A549 (cell line): Measurements from ENCODE around the gene TIMP3. TPM values are rescaled to one million over a fixed set of nuclear protein-coding genes. Genes with fewer than 3 reads are reported as not detected.

Experiments
- ATAC-seq, 2 experiments: fragments of 200-7000 bp in 1 of 2; fragments of >200 bp in 1 of 2; cut with Nextera tagmentation in 1 of 2; cut with Tn5 transposase in 1 of 2; 3 replicates each; pipeline versions ENCODE4 v1.8.0 to v1.9.1; 2018 to 2020; ENCODE audit warnings: mild to moderate bottlenecking in 1 of 2, moderate library complexity in 1 of 2
- CTCF ChIA-PET: fragments of 300-600 bp; sonication (Branson Sonifier 250); formaldehyde crosslinking; extraction: SDS; loops from one replicate; lab custom pipeline; 2021; ENCODE audit warnings: antibody characterized with exemption, inconsistent platforms; lab: Yijun Ruan, JAX
- POLR2A ChIA-PET: fragments of 350-600 bp; formaldehyde crosslinking; extraction: SDS; loops from one replicate; lab custom pipeline; 2021; ENCODE audit warnings: antibody characterized with exemption, inconsistent platforms; lab: Yijun Ruan, JAX
- DNase-seq, 2 experiments: peaks; one replicate each; pipeline versions ENCODE4 v3.0.0 to v3.0.0-alpha.2; 2011 to 2016; ENCODE audit warnings: low read depth in 1 of 2, low spot score in 1 of 2
- FAIRE-seq: peaks from 2 replicates; lab custom pipeline; 2011; peaks lifted over from hg19 to GRCh38; lab: Jason Lieb, UNC
- H3K27ac ChIP-seq, 2 experiments: fragments of >200 bp; sonication (Bioruptor Twin); formaldehyde crosslinking; 3 replicates each; pipeline ENCODE4 v1.5.1; 2016 to 2017
- H3K4me1 ChIP-seq: fragments of >200 bp; sonication (Bioruptor Twin); formaldehyde crosslinking; 3 replicates; pipeline ENCODE4 v1.6.1; 2016
- H3K4me2 ChIP-seq: fragments of >200 bp; sonication (Bioruptor Twin); formaldehyde crosslinking; 3 replicates; pipeline ENCODE4 v1.6.1; 2016
- H3K4me3 ChIP-seq: fragments of >200 bp; sonication (Bioruptor Twin); formaldehyde crosslinking; 3 replicates; pipeline ENCODE4 v1.5.1; 2016
- H3K9me3 ChIP-seq: fragments of >200 bp; sonication (Bioruptor Twin); formaldehyde crosslinking; 3 replicates; pipeline ENCODE4 v1.6.1; 2016
- CBX8 ChIP-seq: fragments of 200-600 bp; sonication (generic); IDR thresholded peaks from 2 replicates; pipeline ENCODE4 v1.6.1; 2016
- CHD4 ChIP-seq: fragments of 200-600 bp; sonication (generic); IDR thresholded peaks from 2 replicates; pipeline ENCODE4 v1.6.1; 2016; ENCODE audit warnings: antibody characterized with exemption, mild to moderate bottlenecking, borderline replicate concordance
- CTCF ChIP-seq: fragments of >200 bp; sonication (Bioruptor Twin); formaldehyde crosslinking; IDR thresholded peaks from 3 replicates; pipeline ENCODE4 v1.5.1; 2016
- FOXS1 ChIP-seq: fragments of 250-450 bp; sonication (Bioruptor Pico); IDR thresholded peaks from 2 replicates; pipeline ENCODE4 v1.5.0; 2020; ENCODE audit warnings: mild to moderate bottlenecking, moderate library complexity
- HDAC2 ChIP-seq: fragments of 200-600 bp; sonication (generic); IDR thresholded peaks from 2 replicates; pipeline ENCODE4 v1.6.1; 2016
- HES2 ChIP-seq: fragments of >200 bp; sonication (Bioruptor Twin); formaldehyde crosslinking; IDR thresholded peaks from 2 replicates; pipeline ENCODE4 v1.6.1; 2016
- HOXB5 ChIP-seq: fragments of 250-450 bp; sonication (Bioruptor Pico); IDR thresholded peaks from 2 replicates; pipeline ENCODE4 v1.5.0; 2020; ENCODE audit warnings: mild to moderate bottlenecking, moderate library complexity
- JUN ChIP-seq, 2 experiments: fragments of >200 bp; sonication (Bioruptor Twin); formaldehyde crosslinking; IDR thresholded peaks; 2 replicates in 1 of 2; 3 replicates in 1 of 2; pipeline ENCODE4 v1.6.1; 2016 to 2017
- MAFK ChIP-seq: fragments of 450-650 bp; IDR thresholded peaks from 2 replicates; pipeline ENCODE4 v1.6.1; 2014; ENCODE audit not compliant: partially characterized antibody
- MYC ChIP-seq: IDR thresholded peaks from 2 replicates; pipeline ENCODE4 v1.6.1; 2012; ENCODE audit warnings: mild to moderate bottlenecking, inconsistent platforms, low read length, improper control_type of control experiment, borderline replicate concordance
- NR3C1 ChIP-seq: fragments of >200 bp; sonication (Bioruptor Twin); formaldehyde crosslinking; IDR thresholded peaks from 3 replicates; pipeline ENCODE4 v1.6.1; 2017
- PBX3 ChIP-seq: IDR thresholded peaks from 2 replicates; pipeline ENCODE4 v1.6.1; 2012
- PHF8 ChIP-seq: fragments of 200-600 bp; sonication (generic); IDR thresholded peaks from 2 replicates; pipeline ENCODE4 v1.6.1; 2016; ENCODE audit warnings: low read depth, mild to moderate bottlenecking, antibody characterized with exemption, moderate library complexity, borderline replicate concordance
- POLR2A ChIP-seq: IDR thresholded peaks from 2 replicates; pipeline ENCODE4 v1.6.1; 2012; ENCODE audit warnings: mild to moderate bottlenecking, low read length
- POLR2AphosphoS2 ChIP-seq: conservative IDR thresholded peaks from 2 replicates; pipeline ENCODE4 v1.6.1; 2012; ENCODE audit warnings: low read length, improper control_type of control experiment, inconsistent platforms
- RAD21 ChIP-seq, 2 experiments: fragments of >200 bp in 1 of 2; sonication (Bioruptor Twin) in 1 of 2; formaldehyde crosslinking in 1 of 2; IDR thresholded peaks in 1 of 2; conservative IDR thresholded peaks in 1 of 2; 2 replicates in 1 of 2; 3 replicates in 1 of 2; pipeline ENCODE4 v1.6.1; 2012 to 2018; ENCODE audit warnings: inconsistent platforms in 1 of 2
- RARB ChIP-seq: fragments of 250-450 bp; sonication (Bioruptor Pico); IDR thresholded peaks from 2 replicates; pipeline ENCODE4 v1.8.0; 2021; ENCODE audit warnings: mild to moderate bottlenecking, moderate library complexity
- RCOR1 ChIP-seq: fragments of 150-350 bp; IDR thresholded peaks from 2 replicates; pipeline ENCODE4 v1.6.1; 2014; ENCODE audit warnings: antibody characterized with exemption, low read length, low read depth
- SMC3 ChIP-seq: fragments of >200 bp; sonication (Bioruptor Twin); formaldehyde crosslinking; IDR thresholded peaks from 3 replicates; pipeline ENCODE4 v1.6.1; 2018; ENCODE audit warnings: inconsistent platforms
- TP53 ChIP-seq: fragments of 250-450 bp; sonication (Bioruptor Pico); IDR thresholded peaks from 2 replicates; pipeline ENCODE4 v1.5.0; 2021; ENCODE audit warnings: mild to moderate bottlenecking, moderate library complexity
- WGBS: methylation state at CpG from one replicate; pipeline ENCODE4 v1.1.6; 2017; ENCODE audit errors: missing lambda C conversion rate; 5-methylcytosine and 5-hydroxymethylcytosine counted together
- polyA plus RNA-seq, 4 experiments: library from polyadenylated mRNA; depleted of rRNA in 3 of 4; stranded (reverse); fragments of >200 nt; fragmentation: RNase III in 1 of 4; extraction: RNeasy Plus Mini Kit Qiagen cat#74134 plus additional on column Dnase treatment in 1 of 4; gene quantifications; 2 replicates in 3 of 4; 3 replicates in 1 of 4; pipeline ENCODE4 v1.2.3, GENCODE V29; 2011 to 2017
- TF ChIP-seq, protein P1 (sequence below): fragments of >200 bp; sonication (Bioruptor Twin); formaldehyde crosslinking; IDR thresholded peaks from 3 replicates; pipeline ENCODE4 v1.6.1; 2016
- TF ChIP-seq, protein P2 (sequence below): IDR thresholded peaks from 2 replicates; pipeline ENCODE4 v1.6.1; 2012

The TIMP3 gene
- polyA plus RNA-seq, 2 of the 4 experiments (the other 2 are of a cell fraction): 1.4 to 1.7 TPM

DNA sequence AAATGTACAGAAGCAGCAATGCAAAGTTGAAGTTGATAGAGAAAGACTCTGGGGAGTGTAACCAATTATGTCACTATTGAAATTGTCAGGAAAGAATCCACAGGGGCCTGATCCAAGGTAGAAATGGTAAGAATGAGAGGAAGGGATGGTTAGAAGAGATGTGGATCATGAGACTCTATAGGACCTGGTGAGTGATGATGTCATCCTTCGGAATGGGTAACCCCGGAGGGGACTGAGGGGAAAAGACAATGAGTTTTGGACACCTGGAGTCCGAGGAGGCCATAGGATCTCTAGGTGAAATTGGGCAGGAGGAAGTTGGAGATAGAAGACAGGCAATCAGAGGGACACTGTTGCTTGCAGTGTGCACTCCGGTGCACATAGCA is 6.3 kb upstream of the TIMP3 start:
- WGBS: 39% methylated on average over 4 of the region's 4 CpGs
- CTCF ChIA-PET: interaction anchor here (0.5 to 14.5 kb wide), 6 partner anchors 11 to 812 kb away, joined by 3 to 187 read pairs (median 16); no protein-coding TSS in a partner anchor
- ATAC-seq: no peak

DNA sequence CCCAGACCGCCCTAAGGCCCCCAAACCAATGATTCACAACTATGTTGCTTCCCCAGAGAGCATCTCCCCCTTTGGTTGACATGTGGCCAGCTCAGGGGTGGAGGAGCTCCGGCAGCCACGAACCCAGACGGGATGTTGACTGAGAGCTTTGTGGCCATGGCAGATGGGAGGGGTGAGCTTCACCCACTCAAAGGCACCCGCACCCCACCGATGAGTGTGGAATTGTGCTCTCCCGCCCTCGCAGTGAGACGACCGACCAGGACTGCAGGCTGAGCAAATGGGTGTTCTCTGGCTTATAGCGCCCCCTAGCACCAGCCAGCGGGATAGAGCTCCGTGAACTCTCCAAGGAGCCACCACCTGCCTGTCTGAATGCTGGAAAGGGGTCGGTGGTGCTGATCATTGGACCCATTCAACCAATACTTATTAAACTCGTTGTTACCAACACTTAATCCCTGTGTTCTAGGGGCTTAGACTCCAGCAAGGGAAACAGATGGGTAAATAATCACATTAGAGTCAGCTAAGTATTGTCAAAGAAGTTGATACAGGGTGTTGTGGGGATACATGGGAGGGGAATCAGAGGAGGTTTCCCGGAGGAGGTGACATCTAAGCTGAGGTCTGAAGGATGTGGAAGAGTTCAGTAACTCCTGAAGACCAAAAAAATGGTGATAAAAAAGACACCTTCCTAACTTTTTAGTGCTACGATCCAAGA is 4.5 kb upstream of the TIMP3 start:
- H3K4me1 ChIP-seq: no peaks in the 10 kb centered on the region
- H3K4me2 ChIP-seq: peak overlapping the region; percentile 48; the same call in 1 of the 3 replicates
- H3K4me3 ChIP-seq: no peak overlapping the region
- no peak for FAIRE-seq
- DNase-seq: peak; percentile 21 to 35
- no peaks in the 10 kb centered on the region for H3K9me3 ChIP-seq
- TF ChIP-seq HOXB5 (CRISPR knock-in tag): no peak
- TF ChIP-seq JUN (IDR thresholded peaks at IDR 0.05): no peak
- TF ChIP-seq POLR2A: no peak
- peak; percentile 49 for TF ChIP-seq CTCF
- peak; percentile 73 to 82 for TF ChIP-seq RAD21 (conservative IDR thresholded peaks at IDR 0.05 in 1 of 2, IDR thresholded peaks at IDR 0.05 in 1 of 2)
- peak; percentile 65 for TF ChIP-seq SMC3
- TF ChIP-seq FOXS1 (CRISPR knock-in tag): no peak
- TF ChIP-seq, protein P1, sequence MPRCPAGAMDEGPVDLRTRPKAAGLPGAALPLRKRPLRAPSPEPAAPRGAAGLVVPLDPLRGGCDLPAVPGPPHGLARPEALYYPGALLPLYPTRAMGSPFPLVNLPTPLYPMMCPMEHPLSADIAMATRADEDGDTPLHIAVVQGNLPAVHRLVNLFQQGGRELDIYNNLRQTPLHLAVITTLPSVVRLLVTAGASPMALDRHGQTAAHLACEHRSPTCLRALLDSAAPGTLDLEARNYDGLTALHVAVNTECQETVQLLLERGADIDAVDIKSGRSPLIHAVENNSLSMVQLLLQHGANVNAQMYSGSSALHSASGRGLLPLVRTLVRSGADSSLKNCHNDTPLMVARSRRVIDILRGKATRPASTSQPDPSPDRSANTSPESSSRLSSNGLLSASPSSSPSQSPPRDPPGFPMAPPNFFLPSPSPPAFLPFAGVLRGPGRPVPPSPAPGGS: no peak
- TF ChIP-seq HES2: no peak
- TF ChIP-seq MAFK: no peak
- CTCF ChIA-PET: interaction anchor here (0.6 to 14.5 kb wide), 40 partner anchors 9 to 413 kb away, joined by 3 to 187 read pairs (median 4); no protein-coding TSS in a partner anchor
- 19% methylated on average over 5 of the region's 17 CpGs for WGBS
- POLR2A ChIA-PET: no interaction called here
- peak; percentile 62 to 91; a peak in 4 of 6 replicates for ATAC-seq
- H3K27ac ChIP-seq: no peak overlapping the region

More for the DNA sequence above, 6.3 kb upstream of the TIMP3 start:
- Histone ChIP-seq H3K4me1 (no peaks in the 10 kb centered on the region), H3K4me2 (no peak overlapping the region), H3K27ac (no peak overlapping the region), H3K9me3 (no peaks in the 10 kb centered on the region), H3K4me3 (no peak overlapping the region)
- FAIRE-seq (no peak), DNase-seq (no peak)
- POLR2A ChIA-PET: no interaction called here
- TF ChIP-seq TP53: no peak
- TF ChIP-seq RARB: no peak
- TF ChIP-seq, protein P1: no peak
- TF ChIP-seq, protein P2, sequence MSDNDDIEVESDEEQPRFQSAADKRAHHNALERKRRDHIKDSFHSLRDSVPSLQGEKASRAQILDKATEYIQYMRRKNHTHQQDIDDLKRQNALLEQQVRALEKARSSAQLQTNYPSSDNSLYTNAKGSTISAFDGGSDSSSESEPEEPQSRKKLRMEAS: no peak
- no peak for TF ChIP-seq POLR2AphosphoS2
- no peak for TF ChIP-seq PHF8
- TF ChIP-seq PBX3: no peak
- TF ChIP-seq HDAC2: no peak
- no peak for TF ChIP-seq RCOR1
- TF ChIP-seq CHD4: no peak
- no peak for TF ChIP-seq CBX8
- no peak for TF ChIP-seq MYC
- no peak for TF ChIP-seq POLR2A
- no peak for TF ChIP-seq NR3C1
